ENCODE results near the gene TCF7L2. TPM values are rescaled to one million over a fixed set of nuclear protein-coding genes. Genes with fewer than 3 reads are reported as not detected.

Gene TCF7L2
- polyA plus RNA-seq, 1 experiment, result 11.3 TPM

GRCh38 chr10:113216102-113216501, 266.1 kb downstream of the TCF7L2 start:
- CTCF ChIA-PET, result interaction anchor here (0.6 to 2.0 kb wide), 5 partner anchors 26 to 243 kb away, joined by 3 to 15 read pairs (median 3); no protein-coding TSS in a partner anchor
- TF ChIP-seq CTCF (IDR thresholded peaks at IDR 0.05; ENCODE audit: insufficient read depth, low read depth, low read length), result peak; percentile 26; the same call in 1 of the 2 replicates
- DNase-seq (ENCODE audit: low read depth), result no peak
- POLR2A ChIA-PET, result no interaction called here
- no peak overlapping the region for H3K4me3 ChIP-seq (ENCODE audit: low read depth, low read length)
- no peaks in the 10 kb centered on the region for H3K36me3 ChIP-seq (ENCODE audit: control insufficient read depth, insufficient read depth, low read length)
- H3K27me3 ChIP-seq (ENCODE audit: control insufficient read depth, insufficient read depth, low read length), result no peaks in the 10 kb centered on the region; the same call in 1 of the 2 replicates
